HG02852 (cell line): ENCODE measurements around the gene DIO3.
"Not testable (repeated sequence)": the region's sequence is repeated elsewhere in the genome, so short reads cannot be mapped to it uniquely, and the experiment has no call there.

Experiments used
- ATAC-seq: cut with Tn5 transposase; IDR thresholded peaks from one replicate; pipeline ENCODE4 v1.9.1; 2021; ENCODE audit warnings: mild to moderate bottlenecking, moderate library complexity; ENCODE audit not compliant: unreplicated experiment

DIO3 gene

DNA sequence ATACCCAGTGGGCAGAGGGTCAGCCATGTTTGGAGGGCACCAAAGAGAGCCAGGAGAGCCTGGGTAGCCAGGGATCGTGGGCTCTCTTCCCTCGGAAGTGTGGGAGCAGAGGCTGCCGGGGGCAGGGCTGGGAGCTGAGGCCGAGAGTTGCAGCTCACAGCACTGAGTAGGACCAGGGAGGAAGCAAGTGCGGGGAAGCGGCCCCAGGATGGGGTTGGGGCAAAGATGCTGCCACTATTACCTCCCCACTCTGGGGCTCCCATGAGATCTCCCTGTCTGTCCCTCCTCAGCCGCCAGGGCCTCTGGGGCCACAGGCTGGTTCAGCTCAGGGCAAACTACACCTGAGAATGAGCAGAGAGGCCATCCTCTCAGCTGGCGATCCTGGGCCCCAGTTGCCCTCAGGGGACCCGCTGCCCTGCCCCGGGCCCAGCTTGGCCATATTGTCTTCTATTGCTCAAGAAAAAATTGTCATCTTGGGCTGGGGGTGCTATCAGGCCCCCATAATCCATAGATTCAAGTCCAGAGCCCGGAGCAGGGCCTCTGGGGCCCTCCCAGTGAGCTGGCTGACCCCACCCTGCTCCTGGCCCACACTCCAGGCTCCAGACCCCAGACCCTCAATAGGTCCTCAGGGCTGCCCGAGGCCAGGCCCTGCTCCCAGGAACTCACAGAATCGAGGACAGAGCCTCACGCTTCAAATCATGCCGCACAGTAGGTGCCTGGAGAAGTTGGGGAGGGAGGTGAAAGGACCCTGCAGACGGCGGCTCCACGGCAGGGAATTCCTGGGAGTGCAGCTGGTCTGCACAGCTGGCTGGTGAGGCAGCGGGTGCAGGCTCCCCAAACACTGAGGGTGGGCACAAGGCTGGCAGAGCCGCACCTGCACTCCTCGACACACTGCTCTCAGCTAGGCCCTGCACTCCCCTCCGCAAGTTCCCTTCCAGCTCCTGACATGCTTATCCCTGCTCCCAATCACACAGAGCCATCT is 20.5 kb upstream of the DIO3 start:
- ATAC-seq, result no peak

DNA sequence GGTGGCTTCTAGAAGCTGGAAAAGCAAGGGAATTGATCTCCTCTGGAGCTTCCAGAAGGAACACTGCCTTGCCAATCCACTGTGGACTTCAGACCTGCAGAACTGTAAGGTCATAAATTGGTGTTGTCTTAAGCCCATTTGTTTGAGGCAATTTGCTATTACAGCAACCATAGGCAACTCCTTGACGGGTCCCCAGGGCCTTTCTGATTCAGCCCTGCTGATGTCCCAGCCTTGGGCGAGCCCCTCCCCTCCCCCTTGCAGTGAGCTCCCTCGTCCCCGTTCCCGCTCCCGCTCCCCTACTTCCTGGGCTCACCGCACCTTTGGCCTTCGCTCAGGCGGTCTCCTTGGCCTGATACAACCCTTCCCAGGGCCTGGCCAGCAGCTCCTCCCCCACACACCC is 18.9 kb upstream of the DIO3 start:
- no peak for ATAC-seq

DNA sequence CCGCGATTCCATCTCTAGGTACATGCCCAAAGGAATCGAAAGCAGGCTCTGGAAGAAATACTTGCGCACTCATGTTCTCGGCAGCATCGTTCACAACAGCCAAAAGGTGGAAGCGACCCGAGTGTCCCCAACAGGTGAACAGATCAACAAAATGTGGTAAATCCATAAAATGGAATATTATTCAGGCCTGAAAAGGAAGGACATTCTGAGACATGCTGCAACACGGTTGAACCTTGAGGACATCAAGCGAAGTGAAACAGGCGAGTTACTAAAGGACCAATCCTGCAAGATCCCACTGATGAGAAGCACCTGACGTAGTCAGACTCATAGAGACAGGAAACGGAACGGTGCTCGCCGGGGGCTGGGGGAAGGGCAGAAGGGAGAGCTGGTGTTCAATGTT is 17.5 kb upstream of the DIO3 start:
- no peak for ATAC-seq

DNA sequence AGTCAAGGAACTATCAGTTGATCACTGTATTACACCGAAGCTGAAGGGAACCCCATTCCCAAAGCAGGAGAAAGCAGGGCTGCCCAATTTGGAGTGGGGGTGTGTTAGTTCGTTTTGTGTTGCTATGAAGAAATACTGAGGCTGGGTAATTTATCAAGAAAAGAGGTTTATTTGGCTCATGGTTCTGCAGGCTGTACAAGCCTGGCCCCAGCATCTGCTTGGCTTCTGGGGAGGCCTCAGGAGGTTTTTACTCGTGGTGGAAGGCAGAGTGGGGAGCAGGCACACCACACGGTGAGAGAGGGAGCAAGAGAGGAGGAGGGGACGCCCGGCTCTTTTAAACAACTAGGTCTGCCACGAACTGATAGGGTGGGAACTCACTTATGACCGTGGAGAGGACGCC is 16.7 kb upstream of the DIO3 start:
- ATAC-seq, result no peak

DNA sequence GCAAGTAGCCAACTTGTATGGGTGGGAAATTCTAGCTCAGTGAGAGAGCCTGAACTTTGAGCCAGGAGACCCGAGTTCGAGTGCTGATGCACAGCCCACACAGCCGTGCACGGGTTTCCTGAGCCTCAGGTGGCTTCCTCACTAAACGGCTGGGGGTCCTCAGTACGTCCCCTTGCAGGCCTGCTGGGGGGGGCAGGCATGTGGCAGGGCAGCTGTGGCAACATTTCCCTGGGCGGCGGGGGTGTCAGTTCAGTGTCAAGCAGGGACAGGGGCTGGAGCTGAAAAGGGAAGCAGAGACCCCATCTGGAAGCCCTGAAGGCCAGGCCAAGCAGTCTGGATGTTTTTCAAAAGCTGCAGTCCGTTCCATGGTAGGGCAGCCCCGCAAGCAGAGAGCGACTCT is 14.6 kb upstream of the DIO3 start:
- ATAC-seq, result no peak

DNA sequence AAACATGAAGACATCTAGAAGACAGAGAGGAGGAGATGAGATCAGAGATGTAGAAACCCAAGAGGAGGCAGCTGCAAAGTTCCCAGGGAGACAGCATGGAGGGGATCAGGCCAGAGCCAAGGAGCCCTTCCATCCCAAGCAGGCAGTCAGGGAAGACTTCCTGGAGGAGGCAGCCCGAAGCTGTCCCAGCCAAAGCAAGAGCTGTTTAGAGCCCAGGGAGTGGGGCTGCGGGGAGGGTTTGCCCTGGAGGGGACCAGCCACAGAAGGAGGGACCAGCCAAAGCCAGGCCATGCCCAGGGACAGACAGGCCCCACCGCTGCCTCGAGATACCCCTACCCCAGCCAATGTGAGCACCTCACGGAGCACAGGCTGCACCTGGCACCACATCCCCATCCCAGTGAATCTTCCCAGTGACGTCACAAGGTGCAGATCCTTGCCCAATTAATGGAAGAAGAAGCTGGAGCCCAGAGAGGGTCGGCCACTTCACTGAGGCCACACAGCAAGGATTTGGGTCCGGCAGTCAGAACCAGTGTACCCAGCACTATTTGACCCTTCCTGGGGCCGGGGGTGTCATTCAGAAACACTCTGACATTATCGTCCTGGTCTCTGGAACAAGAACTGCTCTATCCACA is 14.1 kb upstream of the DIO3 start:
- ATAC-seq, result no peak

DNA sequence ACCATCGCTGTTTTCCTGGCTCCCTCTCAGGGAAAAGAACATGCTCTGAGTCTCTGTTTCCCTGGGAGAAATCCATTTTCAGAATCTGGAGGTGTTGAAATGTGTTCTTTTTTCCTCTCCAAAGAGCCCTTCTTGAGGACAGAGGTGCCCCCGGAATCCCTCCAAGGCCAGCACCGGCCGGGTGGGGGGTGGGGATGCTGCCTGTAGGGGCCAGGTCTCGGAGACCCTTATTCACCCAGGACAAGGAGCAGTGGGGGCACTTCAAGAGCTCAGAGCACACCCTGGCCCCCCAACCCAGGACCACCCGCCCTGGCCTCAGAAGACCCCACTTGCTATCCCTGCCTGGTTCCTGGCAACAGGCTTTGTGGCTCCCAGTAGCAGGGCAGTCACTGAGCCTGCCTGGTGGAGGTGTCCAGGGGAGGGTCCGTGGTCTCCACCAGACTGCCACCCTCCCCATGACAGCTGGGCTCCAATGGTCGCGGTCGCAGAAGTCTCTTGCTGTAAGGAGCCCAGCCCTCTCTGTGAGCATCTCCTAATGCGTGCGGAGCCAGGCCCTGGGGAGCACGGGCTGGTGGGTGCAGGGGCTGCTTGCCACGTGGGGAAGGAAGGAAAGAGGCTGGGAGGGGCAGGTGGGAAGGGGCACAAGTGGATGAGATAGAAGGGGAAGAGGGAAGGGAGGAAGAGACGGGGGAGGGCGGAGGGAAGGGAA is 13.2 kb upstream of the DIO3 start:
- no peak for ATAC-seq

DNA sequence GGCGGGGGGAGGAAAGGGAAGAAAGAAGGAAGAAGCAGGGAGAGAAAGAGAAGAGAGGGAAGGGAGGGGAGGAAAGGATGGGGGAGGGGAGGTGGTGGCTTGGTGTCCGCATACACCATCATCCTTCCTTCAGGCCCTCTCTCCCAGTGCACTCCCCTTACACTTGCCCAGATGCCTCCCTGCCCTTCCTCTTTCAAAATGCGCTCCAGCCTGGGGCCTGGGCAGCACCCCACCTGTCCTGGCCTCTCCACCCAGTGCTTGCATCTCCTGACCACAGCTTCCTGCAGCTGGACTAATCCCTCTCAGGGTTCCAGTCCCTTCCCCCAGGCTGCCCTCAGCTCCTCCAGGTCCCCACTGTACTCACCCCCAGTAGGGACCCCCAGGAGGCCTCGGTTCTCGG is 12.6 kb upstream of the DIO3 start:
- no peak for ATAC-seq

DNA sequence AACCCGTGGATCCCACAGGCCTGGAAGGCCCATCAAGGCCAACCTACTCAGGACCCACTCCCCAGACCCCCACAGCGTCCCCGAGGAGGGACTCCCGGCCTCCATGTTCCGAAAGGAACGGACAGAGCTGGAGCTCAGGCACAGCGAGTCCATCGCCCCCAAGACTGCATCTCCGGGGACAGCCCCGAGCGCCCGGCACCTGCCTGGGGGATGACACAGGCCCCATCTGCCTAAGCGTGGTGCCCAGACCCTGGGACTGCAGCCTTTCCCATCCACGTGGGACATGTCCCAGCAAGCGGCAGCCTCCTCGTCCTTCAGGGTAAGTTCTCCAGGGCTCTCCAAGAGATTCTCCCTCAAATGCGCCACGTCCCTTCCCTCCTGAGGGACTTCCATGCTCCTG is 12.1 kb upstream of the DIO3 start:
- ATAC-seq, result no peak

DNA sequence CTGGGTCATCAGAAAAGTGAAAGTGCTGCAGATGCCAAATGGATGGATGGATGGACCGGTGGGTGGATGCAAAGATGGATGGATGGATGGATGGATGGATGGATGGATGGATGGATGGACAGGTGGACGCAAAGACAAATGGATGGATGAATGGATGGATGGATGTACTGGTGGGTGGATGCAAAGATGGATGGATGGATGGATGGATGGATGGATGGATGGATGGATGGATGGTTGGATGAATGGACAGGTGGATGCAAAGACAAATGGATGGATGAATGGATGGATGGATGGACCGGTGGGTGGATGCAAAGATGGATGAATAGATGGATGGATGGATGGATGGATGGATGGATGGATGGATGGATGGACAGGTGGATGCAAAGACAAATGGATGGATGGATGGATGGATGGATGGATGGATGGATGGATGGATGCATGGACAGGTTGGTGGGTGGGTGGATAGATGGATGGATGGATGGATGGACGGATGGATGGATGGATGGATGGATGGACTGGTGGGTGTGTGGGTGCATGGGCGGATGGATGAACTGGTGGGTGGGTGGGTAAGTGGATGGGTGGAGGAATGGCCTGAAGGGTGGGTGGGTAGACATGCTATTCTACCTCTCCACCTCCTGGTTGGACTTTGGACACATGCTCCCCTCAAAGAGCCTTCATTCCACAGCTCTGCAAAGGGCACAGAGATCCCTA is 10.9 kb upstream of the DIO3 start:
- not testable (repeated sequence) for ATAC-seq

DNA sequence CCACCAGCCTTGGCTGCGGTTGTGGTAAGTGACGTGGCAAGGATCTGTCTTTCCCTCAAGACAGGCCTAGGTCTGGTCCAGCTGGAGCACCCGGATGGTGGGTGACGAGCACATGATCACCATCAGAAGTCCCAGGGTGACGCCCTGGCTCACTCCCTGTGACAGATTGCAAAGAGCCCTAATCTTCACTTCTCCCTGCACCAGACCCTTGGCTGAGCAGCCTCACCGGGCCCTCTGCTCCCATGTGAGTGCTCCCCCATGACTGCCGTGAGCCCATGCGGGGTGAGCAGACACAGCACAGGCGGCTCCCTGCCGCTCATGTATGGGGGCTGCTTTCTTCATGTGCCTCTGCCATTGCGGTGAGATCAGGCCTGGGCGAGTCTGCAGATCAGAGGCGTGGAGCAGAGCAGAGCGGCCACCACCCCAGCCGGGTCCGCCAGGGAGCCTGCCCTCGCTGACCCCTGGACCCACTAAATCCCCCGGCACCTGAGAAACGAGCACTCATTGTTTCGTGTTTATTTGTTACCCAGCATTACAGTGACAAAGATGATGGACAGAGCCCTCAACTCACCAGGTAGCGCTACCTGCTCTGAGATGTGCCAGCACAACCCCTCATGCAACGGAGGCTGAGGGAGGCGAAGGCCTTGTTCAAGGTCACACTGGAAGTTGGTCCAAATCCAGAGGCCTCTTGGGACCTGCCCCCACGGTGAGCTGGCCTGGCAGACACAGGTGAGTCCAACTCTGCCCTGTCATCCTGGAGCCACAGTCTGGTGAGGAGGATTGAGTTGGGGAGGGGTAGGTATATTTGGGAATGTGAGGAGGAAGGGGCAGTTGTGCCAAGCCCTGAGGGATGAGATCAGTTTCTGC is 9.3 kb upstream of the DIO3 start:
- ATAC-seq, result no peak

DNA sequence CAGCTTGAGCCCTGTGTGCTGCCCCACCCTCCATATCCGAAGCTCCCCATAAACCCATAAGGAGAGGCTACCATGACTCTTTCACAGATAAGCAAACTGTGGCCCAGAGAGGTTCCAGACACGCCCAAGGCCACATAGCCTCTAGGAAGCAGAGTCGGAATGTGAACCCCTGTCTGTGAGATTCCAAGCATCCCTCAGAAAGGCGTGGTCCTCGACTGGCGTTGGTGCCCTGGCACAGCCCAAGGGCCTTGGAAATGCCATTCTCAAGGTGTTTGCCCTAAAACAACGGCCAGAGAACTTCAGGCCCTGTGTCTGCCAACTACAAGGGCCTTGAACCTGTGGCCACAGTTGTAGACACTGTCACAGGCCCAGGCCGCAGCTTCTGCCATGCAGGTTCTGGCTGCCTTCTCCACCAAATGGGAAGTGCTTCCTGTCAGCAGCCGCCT is 8.5 kb upstream of the DIO3 start:
- ATAC-seq, result no peak

DNA sequence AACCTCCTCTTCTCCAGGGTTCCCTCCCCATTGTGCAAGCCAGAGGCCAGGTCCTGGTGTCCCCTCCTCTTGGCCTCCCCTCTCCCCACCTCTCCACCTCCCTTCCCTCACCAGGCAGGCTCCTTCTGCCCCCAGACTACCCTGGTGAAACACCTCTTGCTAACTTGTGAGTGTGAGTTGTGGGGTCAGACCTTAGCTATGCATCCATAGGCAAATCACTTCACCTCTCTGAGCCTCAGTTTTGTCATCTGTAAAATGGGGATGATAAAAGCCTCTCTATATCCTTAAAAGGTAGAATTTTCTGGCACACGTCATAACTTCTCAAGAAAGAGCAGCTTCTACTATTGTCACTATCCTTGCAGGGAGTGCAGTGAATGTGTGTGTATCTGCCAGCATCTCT is 7.9 kb upstream of the DIO3 start:
- no peak for ATAC-seq

DNA sequence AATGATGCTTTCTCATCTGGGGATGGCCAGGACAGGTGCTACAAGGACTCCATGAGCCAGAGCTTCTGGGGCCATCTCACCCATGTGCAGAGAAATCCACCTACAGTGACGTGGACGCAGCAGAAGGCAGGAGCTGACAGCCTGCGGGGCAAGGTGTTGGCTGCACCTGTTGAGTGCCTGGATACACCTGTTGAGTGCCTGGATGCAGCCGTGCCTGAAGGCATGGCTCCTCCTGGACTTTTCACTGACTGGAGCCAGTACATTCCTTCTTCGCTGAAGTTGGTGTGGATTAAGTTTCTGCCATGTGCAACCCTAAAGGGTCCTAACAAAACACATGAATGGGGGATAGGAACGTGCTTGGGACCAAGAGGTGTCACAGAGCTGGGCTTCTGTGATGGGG is 7.4 kb upstream of the DIO3 start:
- no peak for ATAC-seq

DNA sequence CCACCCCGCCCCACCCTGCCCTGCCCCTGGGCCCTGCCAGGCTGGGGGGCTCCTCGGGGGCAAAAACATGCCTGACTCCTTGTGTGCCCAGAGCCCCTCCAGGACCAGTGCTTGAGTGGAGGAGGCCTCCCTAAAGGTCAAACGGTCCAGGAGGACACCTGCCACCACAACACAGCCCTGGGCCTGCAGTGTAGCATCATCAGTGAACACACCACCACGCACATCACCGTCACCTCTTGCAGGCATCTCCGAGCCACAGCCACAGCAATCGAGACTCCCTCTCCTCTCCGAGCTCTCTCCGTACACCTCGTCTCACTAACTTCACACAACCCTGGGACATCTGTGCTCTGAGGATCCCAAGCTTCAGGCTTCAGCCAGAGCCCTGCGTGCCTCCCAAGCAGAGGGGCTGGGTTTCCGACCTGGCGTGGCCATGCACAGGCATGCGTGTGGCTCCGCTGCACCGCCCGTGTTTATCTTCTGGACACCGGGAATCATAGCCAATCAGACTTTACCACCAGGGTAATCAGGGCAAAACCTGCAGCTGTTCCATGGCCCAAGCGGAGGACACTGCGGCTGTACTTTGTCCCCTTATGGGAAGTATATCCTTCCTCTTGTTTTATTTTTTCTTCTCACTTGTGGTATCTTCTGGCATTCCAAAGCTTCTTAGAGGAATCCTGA is 6.2 kb upstream of the DIO3 start:
- ATAC-seq, result no peak

DNA sequence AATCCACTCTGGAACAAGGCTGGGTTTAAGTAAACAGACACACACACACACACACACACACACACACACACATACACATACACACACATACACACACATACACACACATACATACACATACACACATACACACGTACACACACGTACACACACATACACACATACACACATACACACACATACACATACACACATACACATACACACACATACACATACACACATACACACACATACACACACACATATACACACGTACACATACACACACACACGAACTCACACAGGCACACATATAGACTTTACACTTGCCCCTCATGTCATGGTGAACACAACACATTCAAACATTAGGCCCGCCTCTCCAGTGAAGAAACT is 5.6 kb upstream of the DIO3 start:
- not testable (repeated sequence) for ATAC-seq

DNA sequence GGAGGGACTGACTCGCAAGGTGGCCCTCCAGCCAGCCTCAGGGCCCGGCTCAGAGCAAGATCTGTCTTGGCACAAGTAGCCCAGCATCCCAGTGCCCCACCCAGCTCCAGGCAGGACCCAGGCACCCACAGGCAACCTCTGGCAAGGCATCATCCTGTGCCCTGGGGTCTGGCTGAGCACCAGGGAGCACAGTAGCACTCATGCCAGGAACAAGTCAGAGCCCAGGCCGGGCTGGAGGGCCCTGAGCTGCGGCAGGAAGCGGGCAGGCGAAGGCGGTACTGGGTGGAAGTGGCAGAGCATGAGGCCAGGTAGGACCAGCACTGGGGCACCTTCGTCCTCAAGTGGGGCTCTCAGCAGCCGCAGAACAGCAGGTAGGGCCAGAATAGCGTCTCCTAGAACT is 5.2 kb upstream of the DIO3 start:
- ATAC-seq, result no peak

DNA sequence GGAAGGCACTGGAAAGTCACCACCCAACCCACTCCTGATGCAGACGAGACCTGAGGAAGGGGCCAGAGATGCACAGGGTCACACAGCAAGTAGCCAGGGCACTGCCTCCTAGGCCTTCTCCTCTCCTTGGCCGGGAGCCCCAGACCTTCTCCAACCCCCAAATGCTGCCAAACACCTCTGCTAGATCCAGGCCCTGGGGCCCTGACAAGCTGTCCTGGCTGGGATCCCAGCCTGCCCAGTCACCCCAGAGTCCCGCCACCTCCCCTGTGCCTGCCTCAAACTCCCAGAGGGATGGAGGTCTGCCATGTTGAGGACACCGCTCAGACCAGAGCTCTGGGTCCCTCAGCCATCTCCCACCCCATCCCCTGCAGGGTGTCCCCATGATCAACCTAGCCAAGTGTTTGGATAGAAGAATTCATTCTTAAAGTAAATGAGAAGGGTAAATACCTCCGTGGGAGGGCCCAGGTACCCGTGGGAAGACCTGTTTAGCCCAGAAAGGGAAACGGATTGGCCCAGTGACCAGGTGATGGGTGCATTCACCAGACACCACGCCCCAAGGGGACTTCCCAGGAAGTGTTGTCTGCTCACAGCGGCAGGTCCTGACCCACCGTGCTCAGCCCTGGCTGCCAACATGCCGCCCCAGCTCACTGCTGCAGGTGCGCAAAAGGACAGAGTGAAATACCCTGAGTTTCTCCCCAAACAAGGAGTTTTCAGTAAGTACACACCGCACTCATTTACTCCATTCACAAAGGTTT is 4.6 kb upstream of the DIO3 start:
- ATAC-seq, result no peak

DNA sequence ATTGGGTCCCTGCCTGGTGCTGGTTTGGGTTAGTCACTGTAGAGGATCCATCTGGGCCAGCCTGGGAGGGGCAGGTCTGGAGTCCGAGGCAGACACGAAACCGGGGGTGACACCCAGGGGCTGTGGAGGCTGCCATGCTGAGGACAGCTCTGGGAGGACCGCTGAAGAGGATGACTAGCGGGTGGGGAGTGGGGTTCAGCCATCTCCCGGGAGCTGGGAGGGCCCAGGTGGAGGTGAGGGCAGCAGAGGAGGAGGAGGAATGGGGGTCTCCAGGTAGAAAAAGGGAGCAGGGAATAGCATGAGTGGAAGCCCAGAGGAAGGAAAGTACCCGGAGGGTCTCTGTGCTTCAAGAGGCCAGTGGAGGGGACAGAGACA is 4.0 kb upstream of the DIO3 start:
- no peak for ATAC-seq
